Breast epithelium (tissue), 3 donors: ENCODE results near the gene NUDT14.

ENCODE experiments used
- CTCF ChIP-seq, 3 donors: fragments of 450-650 bp; IDR thresholded peaks; one replicate each; pipeline ENCODE4 v1.5.1; 2016 to 2017; ENCODE audit warnings: antibody characterized with exemption in 3 of 3, mild to moderate bottlenecking in 3 of 3, moderate library complexity in 3 of 3
- POLR2A ChIP-seq: fragments of 450-650 bp; IDR thresholded peaks from one replicate; pipeline ENCODE4 v1.6.1; 2016; ENCODE audit warnings: antibody characterized with exemption, mild to moderate bottlenecking, moderate library complexity
- POLR2AphosphoS5 ChIP-seq, 3 donors: sonication (generic); formaldehyde crosslinking; IDR thresholded peaks; one replicate each; pipeline ENCODE4 v1.6.1; 2017; ENCODE audit warnings: antibody characterized with exemption in 3 of 3

- no peak for TF ChIP-seq CTCF (IDR thresholded peaks at IDR 0.05)
- TF ChIP-seq POLR2A, result no peak
- no peak for TF ChIP-seq POLR2AphosphoS5 (IDR thresholded peaks at IDR 0.05)
Observed at GRCh38 chr14:105217774-105218173, 36.7 kb upstream of the NUDT14 start.
